CD4-positive, alpha-beta memory T cell (primary cell): ENCODE results near the gene INHBC. TPM values are rescaled to one million over a fixed set of nuclear protein-coding genes. Genes with fewer than 3 reads are reported as not detected.

Experiments
- CTCF ChIA-PET: fragments of 350-600 bp; sonication (Branson Sonifier 250); formaldehyde crosslinking; loops from one replicate; lab custom pipeline; 2021; ENCODE audit warnings: inconsistent platforms; ENCODE audit not compliant: partially characterized antibody; lab: Charles Lee
- POLR2A ChIA-PET: fragments of 350-600 bp; sonication (Branson Sonifier 250); formaldehyde crosslinking; loops from one replicate; lab custom pipeline; 2021; ENCODE audit not compliant: partially characterized antibody; lab: Charles Lee
- DNase-seq, 5 donors: peaks; one replicate each; pipeline versions ENCODE4 v3.0.0 to v3.0.0-alpha.2; 2020 to 2022; ENCODE audit warnings: mixed read lengths in 1 of 5
- H3K27ac ChIP-seq: one replicate; pipeline ENCODE4 v1.7.0; 2013; ENCODE audit warnings: low read depth, low read length
- H3K27me3 ChIP-seq: 2 replicates; pipeline ENCODE4 v1.7.0; 2013; ENCODE audit warnings: mild to moderate bottlenecking, low read length, moderate library complexity; ENCODE audit not compliant: insufficient read depth
- H3K36me3 ChIP-seq: 2 replicates; pipeline ENCODE4 v1.7.0; 2013; ENCODE audit warnings: mild to moderate bottlenecking, low read length, moderate library complexity; ENCODE audit not compliant: insufficient read depth
- H3K4me1 ChIP-seq: 2 replicates; pipeline ENCODE4 v1.7.0; 2013; ENCODE audit warnings: mild to moderate bottlenecking, low read length, moderate library complexity; ENCODE audit not compliant: insufficient read depth
- H3K4me3 ChIP-seq, 2 donors: one replicate each; pipeline ENCODE4 v1.7.0; 2013; ENCODE audit warnings: low read length in 2 of 2, mild to moderate bottlenecking in 1 of 2
- H3K9me3 ChIP-seq, 2 donors: one replicate each; pipeline ENCODE4 v1.7.0; 2013; ENCODE audit warnings: low read length in 2 of 2, control low read depth in 1 of 2; ENCODE audit not compliant: control insufficient read depth in 1 of 2
- H3K27ac Mint-ChIP-seq, 7 donors: one replicate each; pipeline ENCODE4 v1.8.0; 2020 to 2021; ENCODE audit warnings: mixed read lengths in 7 of 7, mild to moderate bottlenecking in 6 of 7, inconsistent platforms in 3 of 7, moderate library complexity in 3 of 7
- H3K27me3 Mint-ChIP-seq, 2 donors: one replicate each; pipeline ENCODE4 v1.8.0; 2020 to 2021; ENCODE audit warnings: mixed read lengths in 2 of 2
- H3K36me3 Mint-ChIP-seq, 2 donors: one replicate each; pipeline ENCODE4 v1.8.0; 2020 to 2021; ENCODE audit warnings: mixed read lengths in 2 of 2, inconsistent platforms in 1 of 2, mild to moderate bottlenecking in 1 of 2
- H3K4me1 Mint-ChIP-seq, 4 donors: one replicate each; pipeline ENCODE4 v1.8.0; 2020 to 2021; ENCODE audit warnings: mixed read lengths in 4 of 4, mild to moderate bottlenecking in 1 of 4
- H3K4me3 Mint-ChIP-seq, 8 donors: one replicate each; pipeline ENCODE4 v1.8.0; 2020 to 2021; ENCODE audit warnings: mixed read lengths in 8 of 8, mild to moderate bottlenecking in 7 of 8, moderate library complexity in 6 of 8, inconsistent platforms in 3 of 8
- H3K9me3 Mint-ChIP-seq, 8 donors: one replicate each; pipeline ENCODE4 v1.8.0; 2020 to 2021; ENCODE audit warnings: mixed read lengths in 8 of 8, mild to moderate bottlenecking in 5 of 8, inconsistent platforms in 3 of 8, moderate library complexity in 1 of 8
- intact Hi-C: fragments of 100-400 bp; cut with micrococcal nuclease; formaldehyde crosslinking; loops from one replicate; pipeline ENCODE4 v1.15.1; 2023
- polyA plus RNA-seq, 2 donors: library from polyadenylated mRNA; unstranded; fragments of 300-500 nt; fragmentation: Illumina TruSeq; gene quantifications; one replicate each; pipeline ENCODE4 v1.2.3, GENCODE V29; 2021
- total RNA-seq, 2 experiments: library from RNA; stranded (reverse); gene quantifications; one replicate each; pipeline ENCODE4 v1.2.3, GENCODE V29; 2021

Gene INHBC
- total and polyA plus RNA-seq, 4 experiments from 2014 or later = not detected

GRCh38 chr12:57460841-57461275, 26.3 kb downstream of the INHBC start:
- Mint-ChIP-seq H3K27me3 (peaks cover 7 to 20% of the 10 kb centered on the region in 2 donors), H3K36me3 (peaks cover 0 to 5% of the 10 kb centered on the region in 2 donors), H3K4me3 (peak overlapping the region; percentile 58 to 94 (median 86)), H3K4me1 (peaks cover 25 to 69% (median 37%) of the 10 kb centered on the region in 4 donors), H3K27ac (peak overlapping the region in 2 of 7 donors; percentile 60 to 80), H3K9me3 (no peaks in the 10 kb centered on the region)
- ChIA-PET CTCF (interaction anchor here (0.8 to 9.6 kb wide), 6 partner anchors 9 to 196 kb away, joined by 3 to 204 read pairs (median 4); partner anchors contain the start of genes ARHGAP9 and DCTN2), POLR2A (interaction anchor here (1.0 to 9.6 kb wide), 4 partner anchors 9 to 160 kb away, joined by 3 to 225 read pairs (median 5); partner anchors contain the start of gene ARHGAP9)
- H3K4me3 ChIP-seq = peak overlapping the region in 1 of 2 donors; percentile 59
- H3K27me3 ChIP-seq = peaks cover 12% of the 10 kb centered on the region
- no peak overlapping the region for H3K27ac ChIP-seq
- H3K4me1 ChIP-seq = peaks cover 40% of the 10 kb centered on the region
- H3K36me3 ChIP-seq = no peaks in the 10 kb centered on the region
- H3K9me3 ChIP-seq = no peaks in the 10 kb centered on the region
- DNase-seq = no peak
- intact Hi-C loops = loop anchor here (5.0 kb wide), 2 partner anchors 154 to 281 kb away; no protein-coding TSS in a partner anchor

- Histone ChIP-seq H3K27ac (no peak overlapping the region), H3K4me3 (peak overlapping the region; percentile 42 to 59), H3K36me3 (no peaks in the 10 kb centered on the region), H3K9me3 (no peaks in the 10 kb centered on the region), H3K4me1 (peaks cover 36% of the 10 kb centered on the region), H3K27me3 (peaks cover 12% of the 10 kb centered on the region)
- ChIA-PET POLR2A (interaction anchor here (1.0 to 9.6 kb wide), 7 partner anchors 8 to 159 kb away, joined by 3 to 225 read pairs (median 6); partner anchors contain the start of genes ARHGAP9 and DDIT3), CTCF (interaction anchor here (0.8 to 9.6 kb wide), 13 partner anchors 9 to 197 kb away, joined by 3 to 204 read pairs (median 4); partner anchors contain the start of gene ARHGAP9)
- peak in 2 of 5 donors; percentile 22 to 57 for DNase-seq
- Mint-ChIP-seq H3K36me3 (peaks cover 0 to 5% of the 10 kb centered on the region in 2 donors), H3K27ac (peak overlapping the region in 5 of 7 donors; percentile 65 to 82 (median 80)), H3K9me3 (no peaks in the 10 kb centered on the region), H3K27me3 (peaks cover 7 to 18% of the 10 kb centered on the region in 2 donors), H3K4me3 (peak overlapping the region; percentile 86 to 94 (median 88)), H3K4me1 (peaks cover 23 to 64% (median 34%) of the 10 kb centered on the region in 4 donors)
- intact Hi-C loops = loop anchor here (5.0 kb wide), 2 partner anchors 154 to 281 kb away; no protein-coding TSS in a partner anchor
These were observed 26.8 kb downstream of the INHBC start for GRCh38 chr12:57461276-57461916.

GRCh38 chr12:57461917-57462250, 27.3 kb downstream of the INHBC start:
- intact Hi-C loops = loop anchor here (1.0 to 5.0 kb wide), 7 partner anchors 16 to 280 kb away; partner anchors contain the start of genes MBD6 and PIP4K2C
- peak in 2 of 5 donors; percentile 19 to 50 for DNase-seq
- H3K27ac ChIP-seq = no peak overlapping the region

GRCh38 chr12:57462251-57462911, 27.8 kb downstream of the INHBC start:
- POLR2A ChIA-PET = interaction anchor here (1.2 to 9.6 kb wide), 4 partner anchors 10 to 58 kb away, joined by 3 to 225 read pairs (median 9); partner anchors contain the start of genes ARHGAP9 and DDIT3

More at GRCh38 chr12:57461917-57462250, 27.3 kb downstream of the INHBC start:
- peaks cover 0 to 5% of the 10 kb centered on the region in 2 donors for H3K36me3 Mint-ChIP-seq
- ChIA-PET POLR2A (interaction anchor here (1.2 to 9.6 kb wide), 5 partner anchors 10 to 159 kb away, joined by 3 to 225 read pairs (median 6); partner anchors contain the start of genes ARHGAP9 and DDIT3), CTCF (interaction anchor here (0.8 to 9.6 kb wide), 14 partner anchors 8 to 279 kb away, joined by 3 to 204 read pairs (median 4); partner anchors contain the start of gene ARHGAP9)
- H3K27me3 Mint-ChIP-seq = peaks cover 7 to 18% of the 10 kb centered on the region in 2 donors
- peak overlapping the region; percentile 42 to 59 for H3K4me3 ChIP-seq
- peak overlapping the region; percentile 19 to 82 (median 73) for H3K27ac Mint-ChIP-seq
- peaks cover 36% of the 10 kb centered on the region for H3K4me1 ChIP-seq
- H3K36me3 ChIP-seq = no peaks in the 10 kb centered on the region
- no peaks in the 10 kb centered on the region for H3K9me3 Mint-ChIP-seq
- H3K9me3 ChIP-seq = no peaks in the 10 kb centered on the region
- peaks cover 12% of the 10 kb centered on the region for H3K27me3 ChIP-seq
- peaks cover 23 to 59% (median 34%) of the 10 kb centered on the region in 4 donors for H3K4me1 Mint-ChIP-seq
- peak overlapping the region; percentile 86 to 94 (median 88) for H3K4me3 Mint-ChIP-seq

GRCh38 chr12:57462912-57463253, 28.3 kb downstream of the INHBC start:
- H3K4me3 Mint-ChIP-seq = peak overlapping the region in 6 of 8 donors; percentile 86 to 95 (median 90)
- ChIA-PET CTCF (interaction anchor here (0.5 to 9.6 kb wide), 14 partner anchors 9 to 278 kb away, joined by 3 to 204 read pairs (median 4); partner anchors contain the start of genes ARHGAP9, DDIT3 and INHBE), POLR2A (interaction anchor here (1.1 to 9.6 kb wide), 4 partner anchors 9 to 57 kb away, joined by 3 to 225 read pairs (median 9); partner anchors contain the start of genes ARHGAP9 and DDIT3)
- no peaks in the 10 kb centered on the region for H3K36me3 ChIP-seq
- H3K27ac ChIP-seq = no peak overlapping the region
- peak overlapping the region in 6 of 7 donors; percentile 49 to 80 (median 66) for H3K27ac Mint-ChIP-seq
- H3K4me3 ChIP-seq = no peak overlapping the region
- no peaks in the 10 kb centered on the region for H3K9me3 Mint-ChIP-seq
- H3K4me1 ChIP-seq = peaks cover 36% of the 10 kb centered on the region
- peaks cover 23 to 62% (median 35%) of the 10 kb centered on the region in 4 donors for H3K4me1 Mint-ChIP-seq
- H3K27me3 Mint-ChIP-seq = peaks cover 7 to 18% of the 10 kb centered on the region in 2 donors
- H3K9me3 ChIP-seq = no peaks in the 10 kb centered on the region
- H3K27me3 ChIP-seq = peaks cover 12% of the 10 kb centered on the region
- H3K36me3 Mint-ChIP-seq = peaks cover 3 to 5% of the 10 kb centered on the region in 2 donors
- DNase-seq = no peak
- intact Hi-C loops = loop anchor here (1.0 to 5.0 kb wide), 7 partner anchors 15 to 279 kb away; partner anchors contain the start of genes MBD6 and PIP4K2C

More at GRCh38 chr12:57462251-57462911, 27.8 kb downstream of the INHBC start:
- Histone ChIP-seq H3K36me3 (no peaks in the 10 kb centered on the region), H3K27ac (no peak overlapping the region), H3K4me3 (peak overlapping the region; percentile 42 to 59), H3K9me3 (no peaks in the 10 kb centered on the region), H3K4me1 (peaks cover 36% of the 10 kb centered on the region), H3K27me3 (peaks cover 12% of the 10 kb centered on the region)
- Mint-ChIP-seq H3K4me3 (peak overlapping the region; percentile 86 to 95 (median 89)), H3K4me1 (peaks cover 23 to 58% (median 35%) of the 10 kb centered on the region in 4 donors), H3K9me3 (no peaks in the 10 kb centered on the region), H3K36me3 (peaks cover 0 to 5% of the 10 kb centered on the region in 2 donors), H3K27me3 (peaks cover 7 to 18% of the 10 kb centered on the region in 2 donors), H3K27ac (peak overlapping the region; percentile 13 to 91 (median 80))
- CTCF ChIA-PET = interaction anchor here (0.8 to 9.6 kb wide), 14 partner anchors 10 to 279 kb away, joined by 3 to 204 read pairs (median 4); partner anchors contain the start of genes ARHGAP9 and DDIT3
- intact Hi-C loops = loop anchor here (1.0 to 5.0 kb wide), 7 partner anchors 16 to 280 kb away; partner anchors contain the start of genes MBD6 and PIP4K2C
- peak; percentile 84 to 88 (median 87) for DNase-seq

- POLR2A ChIA-PET = interaction anchor here (9.6 kb wide), 1 partner anchor 14 kb away, joined by 225 read pairs; the partner anchor contains the start of gene ARHGAP9
- CTCF ChIA-PET = interaction anchor here (2.4 to 9.6 kb wide), 3 partner anchors 7 to 14 kb away, joined by 15 to 204 read pairs (median 31); partner anchors contain the start of genes ARHGAP9 and INHBE
These were observed 30.0 kb downstream of the INHBC start for GRCh38 chr12:57464569-57464968.

More at GRCh38 chr12:57464569-57464968, 30.0 kb downstream of the INHBC start:
- H3K4me1 Mint-ChIP-seq = peaks cover 17 to 57% (median 26%) of the 10 kb centered on the region in 4 donors
- Histone ChIP-seq H3K9me3 (no peaks in the 10 kb centered on the region), H3K27me3 (peaks cover 12% of the 10 kb centered on the region), H3K27ac (no peak overlapping the region), H3K4me3 (no peak overlapping the region), H3K4me1 (peaks cover 31% of the 10 kb centered on the region), H3K36me3 (peaks cover 6% of the 10 kb centered on the region)
- H3K27ac Mint-ChIP-seq = peak overlapping the region in 2 of 7 donors; percentile 2 to 56
- DNase-seq = no peak
- peak overlapping the region in 2 of 8 donors; percentile 15 to 27 for H3K4me3 Mint-ChIP-seq
- peaks cover 7 to 15% of the 10 kb centered on the region in 2 donors for H3K27me3 Mint-ChIP-seq
- peaks cover 0 to 2% (median 0%) of the 10 kb centered on the region in 8 donors for H3K9me3 Mint-ChIP-seq
- H3K36me3 Mint-ChIP-seq = peaks cover 14% of the 10 kb centered on the region in 2 donors
- intact Hi-C loops = loop anchor here (5.0 kb wide), 2 partner anchors 157 to 278 kb away; no protein-coding TSS in a partner anchor
